Pancreas (tissue), 10 donors: ENCODE results near the gene GDF2. TPM values are rescaled to one million over a fixed set of nuclear protein-coding genes. Genes with fewer than 3 reads are reported as not detected.

Source experiments
- ATAC-seq, 4 donors: fragments of 200-7000 bp; cut with Tn5 transposase; one replicate each; pipeline versions ENCODE4 v1.8.0 to v1.9.1; 2020; ENCODE audit warnings: mild to moderate bottlenecking in 4 of 4, moderate library complexity in 4 of 4
- DNase-seq, 6 donors: peaks; one replicate each; pipeline ENCODE4 v3.0.0-alpha.2; 2020
- FAIRE-seq: peaks from 2 replicates; lab custom pipeline; 2012; peaks lifted over from hg19 to GRCh38; lab: Jason Lieb, UNC
- H3K27ac ChIP-seq, 4 donors: fragments of 200-600 bp; sonication (generic); 1 replicate in 3 of 4; 2 replicates in 1 of 4; pipeline versions ENCODE4 v1.5.0 to v1.8.0; 2020
- H3K27me3 ChIP-seq, 4 donors: fragments of 200-600 bp; one replicate each; pipeline ENCODE4 v1.8.0; 2021
- H3K36me3 ChIP-seq, 3 donors: fragments of 200-600 bp; sonication (generic) in 1 of 3; one replicate each; pipeline versions ENCODE4 v1.5.0 to v1.8.0; 2020 to 2021
- H3K4me1 ChIP-seq, 3 donors: fragments of 200-600 bp; one replicate each; pipeline ENCODE4 v1.8.0; 2021
- H3K4me3 ChIP-seq, 4 donors: fragments of 200-600 bp; sonication (generic) in 2 of 4; one replicate each; pipeline versions ENCODE4 v1.5.0 to v1.8.0; 2020 to 2021
- H3K9me3 ChIP-seq, 4 donors: fragments of 200-600 bp; one replicate each; pipeline ENCODE4 v1.8.0; 2021
- CTCF ChIP-seq, 4 donors: fragments of 200-600 bp; sonication (generic) in 3 of 4; IDR thresholded peaks; one replicate each; pipeline versions ENCODE4 v1.5.0 to v1.8.0; 2021; ENCODE audit warnings: antibody characterized with exemption in 4 of 4
- WGBS, 2 donors: extraction: QIAGEN DNeasy Blood & Tissue Kit; methylation state at CpG; one replicate each; pipeline ENCODE4 v1.1.7; 2013; 5-methylcytosine and 5-hydroxymethylcytosine counted together
- intact Hi-C, 3 donors: fragments of 100-400 bp; cut with DNase I; formaldehyde crosslinking; loops; one replicate each; pipeline versions ENCODE4 v1.11.1 to v1.14.2; 2022
- polyA plus RNA-seq, 2 donors: library from polyadenylated mRNA; stranded (reverse); fragments of 200-250 nt; gene quantifications; one replicate each; pipeline ENCODE4 v1.2.3, GENCODE V29; 2013
- total RNA-seq, 6 donors: library from RNA; stranded (reverse); fragmentation: NEBNext Ultra II Directional in 4 of 6; extraction: Animal tissue kit (Norgen Biotek cat#: 25700) in 4 of 6; gene quantifications; one replicate each; pipeline versions ENCODE4 v1.2.1 to v1.2.4, GENCODE V29; 2021 to 2023
- donor health status: healthy with polysubstance abuse.
- donor health status: DM: no; HTN: no; CAD: no; lungs with moderate emphysema.
- donor health status: DM: no; HTN: no; CAD: no.
- donor health status: control.
- donor health status: control.
- donor health status: Bipolar disorder and iron deficiency.
- donor health status: DM: yes; HTN: yes; CAD: no.
- donor health status: DM: no; HTN: no; CAD: no.
- donor health status: DM: no; HTN: no; CAD: no.
- donor health status: DM: yes; HTN: yes; CAD: no.

Gene GDF2
- total and polyA plus RNA-seq, 8 donors = not detected

DNA sequence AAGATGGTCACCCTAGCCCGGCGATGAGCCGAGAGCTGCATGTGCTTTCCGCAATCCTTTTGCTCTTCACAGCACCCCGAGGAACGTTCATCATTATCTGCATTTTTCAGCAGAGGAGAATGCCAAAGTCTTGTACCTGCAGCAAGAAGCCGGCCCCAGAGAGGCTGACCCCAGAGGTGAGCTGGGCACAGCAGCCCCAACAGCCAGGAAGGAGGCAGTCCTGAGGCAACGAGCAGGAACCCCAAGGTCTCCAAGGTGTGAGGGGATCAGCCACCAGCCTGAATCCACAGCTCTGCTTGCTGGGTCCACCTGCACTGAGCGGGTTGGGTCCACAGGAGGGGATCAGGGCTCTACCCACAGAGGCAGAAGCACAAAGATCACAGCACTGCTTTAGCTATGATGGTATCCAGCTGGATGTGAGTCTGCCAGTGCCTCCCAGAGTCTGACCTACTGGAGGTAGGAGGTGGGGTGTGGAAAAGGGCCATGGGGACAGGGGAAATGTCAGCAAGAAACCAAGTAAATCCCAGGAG lies 39.1 kb upstream of the GDF2 start:
- 86 to 87% methylated on average over 9 of the region's 9 CpGs for WGBS, 2 donors
- TF ChIP-seq CTCF (IDR thresholded peaks at IDR 0.05) = no peak
- DNase-seq = no peak
- Histone ChIP-seq H3K36me3 (no peaks in the 10 kb centered on the region), H3K4me1 (peaks cover 0 to 18% (median 7%) of the 10 kb centered on the region in 3 donors), H3K27ac (no peak overlapping the region), H3K27me3 (no peaks in the 10 kb centered on the region), H3K9me3 (no peaks in the 10 kb centered on the region), H3K4me3 (no peak overlapping the region)
- no peak for ATAC-seq
- intact Hi-C loops = no loop called here
- no peak for FAIRE-seq

GRCh38 chr10:47283848-47284247 lies 38.4 kb upstream of the GDF2 start:
- TF ChIP-seq CTCF (IDR thresholded peaks at IDR 0.05) = no peak
- H3K4me1 ChIP-seq = peaks cover 0 to 18% (median 7%) of the 10 kb centered on the region in 3 donors
- no peak overlapping the region for H3K27ac ChIP-seq
- no peaks in the 10 kb centered on the region for H3K9me3 ChIP-seq
- DNase-seq (no peak), FAIRE-seq (no peak), ATAC-seq (no peak)
- H3K27me3 ChIP-seq = no peaks in the 10 kb centered on the region
- intact Hi-C loops = no loop called here
- no peak overlapping the region for H3K4me3 ChIP-seq
- H3K36me3 ChIP-seq = no peaks in the 10 kb centered on the region

DNA sequence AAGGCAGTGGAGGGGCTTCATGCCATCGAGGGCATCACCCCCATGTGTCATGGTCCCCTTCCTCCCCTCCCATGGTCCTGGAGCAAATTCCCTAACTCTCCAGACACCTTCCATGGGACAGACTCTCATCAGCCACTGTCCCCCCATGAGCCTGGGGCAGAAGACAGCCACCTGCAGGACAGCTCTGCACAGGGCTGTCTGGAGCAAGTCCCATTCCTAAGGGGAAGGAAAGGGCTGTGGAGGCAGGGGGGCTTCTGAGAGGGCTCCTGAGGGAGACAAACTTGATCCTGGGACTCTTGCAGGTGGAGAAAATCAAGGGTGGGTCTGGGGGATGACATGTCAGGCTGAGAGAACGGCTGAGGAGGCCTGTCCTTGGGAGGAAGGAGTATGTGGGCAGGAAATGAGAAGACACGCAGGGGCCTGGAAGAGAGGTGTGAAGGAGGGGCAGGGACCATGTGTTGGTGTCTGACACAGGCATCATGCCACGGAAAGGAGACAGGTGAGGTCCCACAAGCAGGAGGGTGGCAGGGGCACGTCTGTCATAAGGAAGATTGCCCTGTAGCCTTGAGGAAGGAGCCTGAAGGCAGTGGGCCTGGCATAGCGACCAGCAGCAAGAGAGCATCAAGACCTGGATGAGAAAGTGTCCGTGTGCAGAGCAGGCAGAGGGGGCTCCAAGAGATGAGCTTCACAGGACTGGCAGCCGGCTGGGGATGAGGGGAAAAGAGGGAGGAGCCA lies 36.7 kb upstream of the GDF2 start:
- peaks cover 0 to 18% (median 7%) of the 10 kb centered on the region in 3 donors for H3K4me1 ChIP-seq
- intact Hi-C loops = no loop called here
- H3K4me3 ChIP-seq = no peak overlapping the region
- TF ChIP-seq CTCF (IDR thresholded peaks at IDR 0.05) = no peak
- 73 to 77% methylated on average over 8 of the region's 8 CpGs for WGBS, 2 donors
- H3K36me3 ChIP-seq = no peaks in the 10 kb centered on the region
- DNase-seq (no peak), ATAC-seq (no peak), FAIRE-seq (no peak)
- no peaks in the 10 kb centered on the region for H3K27me3 ChIP-seq
- H3K9me3 ChIP-seq = no peaks in the 10 kb centered on the region
- H3K27ac ChIP-seq = no peak overlapping the region

GRCh38 chr10:47286116-47286505 lies 36.1 kb upstream of the GDF2 start:
- no peak for TF ChIP-seq CTCF (IDR thresholded peaks at IDR 0.05)
- Histone ChIP-seq H3K9me3 (no peaks in the 10 kb centered on the region), H3K36me3 (no peaks in the 10 kb centered on the region), H3K4me3 (no peak overlapping the region), H3K27me3 (no peaks in the 10 kb centered on the region), H3K27ac (no peak overlapping the region), H3K4me1 (peaks cover 0 to 18% (median 7%) of the 10 kb centered on the region in 3 donors)
- FAIRE-seq (no peak), ATAC-seq (no peak), DNase-seq (no peak)
- 65 to 73% methylated on average over 4 of the region's 4 CpGs for WGBS, 2 donors
- intact Hi-C loops = no loop called here
